ENCODE data around the gene DAPP1.

Gene DAPP1

DNA sequence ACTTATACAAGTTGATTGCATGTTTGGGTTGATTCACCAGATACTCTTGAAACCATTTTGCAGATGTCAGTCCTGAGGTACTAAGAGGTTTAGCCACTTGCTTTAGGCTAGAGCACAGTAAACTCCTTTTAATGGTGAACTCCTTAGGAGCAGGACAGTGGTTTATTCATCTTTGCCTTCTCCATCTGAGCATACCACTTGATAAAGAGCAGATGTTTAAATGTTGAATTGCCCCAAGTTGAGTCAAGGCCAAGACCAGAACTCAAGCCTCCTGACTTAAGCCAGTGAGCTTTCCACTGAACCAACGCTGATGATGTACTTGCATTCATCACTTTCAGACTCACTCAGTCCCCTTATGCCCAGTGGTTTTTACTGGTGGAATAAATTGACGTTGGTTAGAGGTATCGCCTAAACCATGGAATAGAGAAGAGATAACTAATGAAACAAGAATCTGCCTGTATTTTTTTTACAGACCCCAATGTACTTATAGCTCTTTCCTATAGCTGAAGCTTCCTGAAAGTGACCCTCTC is 7.5 kb downstream of the DAPP1 start:
- TF ChIP-seq TCF12 (IDR thresholded peaks at IDR 0.05; ENCODE audit: low read depth): no peak
- no peak for TF ChIP-seq EGR1 (IDR thresholded peaks at IDR 0.05)
- TF ChIP-seq, protein P1, sequence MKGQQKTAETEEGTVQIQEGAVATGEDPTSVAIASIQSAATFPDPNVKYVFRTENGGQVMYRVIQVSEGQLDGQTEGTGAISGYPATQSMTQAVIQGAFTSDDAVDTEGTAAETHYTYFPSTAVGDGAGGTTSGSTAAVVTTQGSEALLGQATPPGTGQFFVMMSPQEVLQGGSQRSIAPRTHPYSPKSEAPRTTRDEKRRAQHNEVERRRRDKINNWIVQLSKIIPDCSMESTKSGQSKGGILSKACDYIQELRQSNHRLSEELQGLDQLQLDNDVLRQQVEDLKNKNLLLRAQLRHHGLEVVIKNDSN (IDR thresholded peaks at IDR 0.05): no peak
- no peak for TF ChIP-seq CEBPB (IDR thresholded peaks at IDR 0.05)
- TF ChIP-seq EP300 (IDR thresholded peaks at IDR 0.05; ENCODE audit: borderline replicate concordance): no peak
- TF ChIP-seq, protein P2, sequence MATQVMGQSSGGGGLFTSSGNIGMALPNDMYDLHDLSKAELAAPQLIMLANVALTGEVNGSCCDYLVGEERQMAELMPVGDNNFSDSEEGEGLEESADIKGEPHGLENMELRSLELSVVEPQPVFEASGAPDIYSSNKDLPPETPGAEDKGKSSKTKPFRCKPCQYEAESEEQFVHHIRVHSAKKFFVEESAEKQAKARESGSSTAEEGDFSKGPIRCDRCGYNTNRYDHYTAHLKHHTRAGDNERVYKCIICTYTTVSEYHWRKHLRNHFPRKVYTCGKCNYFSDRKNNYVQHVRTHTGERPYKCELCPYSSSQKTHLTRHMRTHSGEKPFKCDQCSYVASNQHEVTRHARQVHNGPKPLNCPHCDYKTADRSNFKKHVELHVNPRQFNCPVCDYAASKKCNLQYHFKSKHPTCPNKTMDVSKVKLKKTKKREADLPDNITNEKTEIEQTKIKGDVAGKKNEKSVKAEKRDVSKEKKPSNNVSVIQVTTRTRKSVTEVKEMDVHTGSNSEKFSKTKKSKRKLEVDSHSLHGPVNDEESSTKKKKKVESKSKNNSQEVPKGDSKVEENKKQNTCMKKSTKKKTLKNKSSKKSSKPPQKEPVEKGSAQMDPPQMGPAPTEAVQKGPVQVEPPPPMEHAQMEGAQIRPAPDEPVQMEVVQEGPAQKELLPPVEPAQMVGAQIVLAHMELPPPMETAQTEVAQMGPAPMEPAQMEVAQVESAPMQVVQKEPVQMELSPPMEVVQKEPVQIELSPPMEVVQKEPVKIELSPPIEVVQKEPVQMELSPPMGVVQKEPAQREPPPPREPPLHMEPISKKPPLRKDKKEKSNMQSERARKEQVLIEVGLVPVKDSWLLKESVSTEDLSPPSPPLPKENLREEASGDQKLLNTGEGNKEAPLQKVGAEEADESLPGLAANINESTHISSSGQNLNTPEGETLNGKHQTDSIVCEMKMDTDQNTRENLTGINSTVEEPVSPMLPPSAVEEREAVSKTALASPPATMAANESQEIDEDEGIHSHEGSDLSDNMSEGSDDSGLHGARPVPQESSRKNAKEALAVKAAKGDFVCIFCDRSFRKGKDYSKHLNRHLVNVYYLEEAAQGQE (IDR thresholded peaks at IDR 0.05; ENCODE audit: low read depth): no peak
- no peak for TF ChIP-seq TAF1 (IDR thresholded peaks at IDR 0.05; ENCODE audit: low read depth)
- TF ChIP-seq NFIC (IDR thresholded peaks at IDR 0.05): no peak
- TF ChIP-seq YY1 (IDR thresholded peaks at IDR 0.05; ENCODE audit: low read depth): no peak
- no peak for TF ChIP-seq ZBTB7A (IDR thresholded peaks at IDR 0.05; ENCODE audit: low read depth)
- TF ChIP-seq FOXM1 (IDR thresholded peaks at IDR 0.05; ENCODE audit: borderline replicate concordance, low read depth): no peak

DNA sequence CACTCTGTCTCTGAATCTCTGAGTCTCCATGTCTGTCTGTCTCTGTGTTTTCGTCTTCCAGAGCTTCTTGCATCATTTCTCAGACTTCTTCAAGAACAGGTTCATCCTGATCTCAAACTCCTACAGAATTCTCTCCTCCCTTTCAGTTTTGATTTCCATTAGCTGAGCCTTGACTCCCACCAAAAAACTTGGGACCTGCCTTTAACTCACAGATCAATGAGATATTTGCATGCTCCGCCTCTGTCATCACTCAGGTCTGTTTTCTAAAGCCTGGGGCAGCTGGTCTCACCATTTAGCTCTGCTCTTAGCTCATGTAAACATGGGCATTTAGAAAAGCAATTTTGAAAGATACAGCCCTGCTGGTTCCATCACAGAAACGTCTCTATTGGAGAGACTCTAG is 8.6 kb downstream of the DAPP1 start:
- no peak for TF ChIP-seq RAD21 (IDR thresholded peaks at IDR 0.05; ENCODE audit: low read depth)
- TF ChIP-seq CEBPB (IDR thresholded peaks at IDR 0.05): no peak
- TF ChIP-seq, protein P3, sequence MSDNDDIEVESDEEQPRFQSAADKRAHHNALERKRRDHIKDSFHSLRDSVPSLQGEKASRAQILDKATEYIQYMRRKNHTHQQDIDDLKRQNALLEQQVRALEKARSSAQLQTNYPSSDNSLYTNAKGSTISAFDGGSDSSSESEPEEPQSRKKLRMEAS (IDR thresholded peaks at IDR 0.05): no peak
- no peak for TF ChIP-seq EP300 (IDR thresholded peaks at IDR 0.05; ENCODE audit: borderline replicate concordance)
- no peak for TF ChIP-seq NFIC (IDR thresholded peaks at IDR 0.05)
- TF ChIP-seq TAF1 (IDR thresholded peaks at IDR 0.05; ENCODE audit: low read depth): no peak
- TF ChIP-seq, protein P2 (IDR thresholded peaks at IDR 0.05; ENCODE audit: low read depth): no peak
- TF ChIP-seq FOXM1 (IDR thresholded peaks at IDR 0.05; ENCODE audit: borderline replicate concordance, low read depth): no peak
- TF ChIP-seq TCF12 (IDR thresholded peaks at IDR 0.05; ENCODE audit: low read depth): no peak
- no peak for TF ChIP-seq ZBTB7A (IDR thresholded peaks at IDR 0.05; ENCODE audit: low read depth)
- no peak for TF ChIP-seq TEAD4 (IDR thresholded peaks at IDR 0.05)

DNA sequence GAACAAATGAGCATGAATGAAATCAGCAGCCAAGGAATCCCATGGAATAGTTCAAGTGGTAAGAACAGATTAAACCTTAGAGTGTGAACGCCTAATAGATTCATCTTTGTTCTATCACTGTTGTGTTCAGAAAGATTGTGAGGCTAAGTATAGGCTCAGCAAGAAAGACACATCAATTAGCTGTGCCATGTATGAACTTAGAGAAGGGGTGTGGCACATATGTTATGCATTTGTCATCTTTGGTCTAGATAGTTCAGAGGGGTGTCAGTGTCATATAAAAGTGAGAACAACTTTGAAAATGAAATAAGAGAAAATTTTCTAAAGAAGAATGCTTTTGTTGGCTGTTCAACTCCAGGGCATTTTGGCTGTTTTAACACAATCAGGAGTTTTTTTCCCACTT is 9.4 kb downstream of the DAPP1 start:
- no peak for TF ChIP-seq CEBPB (IDR thresholded peaks at IDR 0.05)
- TF ChIP-seq, protein P2 (IDR thresholded peaks at IDR 0.05; ENCODE audit: low read depth): no peak
- TF ChIP-seq ZBTB7A (IDR thresholded peaks at IDR 0.05; ENCODE audit: low read depth): no peak
- TF ChIP-seq FOXM1 (IDR thresholded peaks at IDR 0.05; ENCODE audit: borderline replicate concordance, low read depth): no peak
- TF ChIP-seq TAF1 (IDR thresholded peaks at IDR 0.05; ENCODE audit: low read depth): no peak
- no peak for TF ChIP-seq EP300 (IDR thresholded peaks at IDR 0.05; ENCODE audit: borderline replicate concordance)
- TF ChIP-seq TCF12 (IDR thresholded peaks at IDR 0.05; ENCODE audit: low read depth): no peak
- no peak for TF ChIP-seq NFIC (IDR thresholded peaks at IDR 0.05)
- TF ChIP-seq, protein P1 (IDR thresholded peaks at IDR 0.05): no peak

DNA sequence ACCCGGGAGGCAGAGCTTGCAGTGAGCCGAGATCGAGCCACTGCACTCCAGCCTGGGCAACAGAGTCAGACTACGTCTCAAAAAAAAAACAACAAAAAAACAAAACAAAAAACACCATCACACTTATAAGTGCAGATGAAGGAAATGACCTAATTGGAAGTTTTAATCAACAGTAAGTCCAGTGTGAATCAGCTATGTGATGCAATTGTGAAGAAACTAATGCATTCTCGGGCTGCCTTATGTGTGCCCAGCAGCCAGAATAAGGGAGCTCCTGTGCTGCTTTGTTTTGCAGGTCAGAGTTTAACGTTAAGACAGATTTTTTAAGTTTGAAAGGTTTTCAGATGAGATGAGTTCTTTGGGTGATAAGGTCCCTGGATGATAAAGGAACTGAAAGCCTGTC is 10.8 kb downstream of the DAPP1 start:
- TF ChIP-seq ZBTB7A (IDR thresholded peaks at IDR 0.05; ENCODE audit: low read depth): no peak
- no peak for TF ChIP-seq TEAD4 (IDR thresholded peaks at IDR 0.05)
- no peak for TF ChIP-seq EGR1 (IDR thresholded peaks at IDR 0.05)
- TF ChIP-seq CEBPB (IDR thresholded peaks at IDR 0.05): no peak
- TF ChIP-seq EP300 (IDR thresholded peaks at IDR 0.05; ENCODE audit: borderline replicate concordance): no peak
- no peak for TF ChIP-seq FOXM1 (IDR thresholded peaks at IDR 0.05; ENCODE audit: borderline replicate concordance, low read depth)
- no peak for TF ChIP-seq NFIC (IDR thresholded peaks at IDR 0.05)
- TF ChIP-seq CREB1 (IDR thresholded peaks at IDR 0.05; ENCODE audit: low read depth): no peak
- no peak for TF ChIP-seq TCF12 (IDR thresholded peaks at IDR 0.05; ENCODE audit: low read depth)
- TF ChIP-seq RAD21 (IDR thresholded peaks at IDR 0.05; ENCODE audit: low read depth): no peak
- TF ChIP-seq, protein P1 (IDR thresholded peaks at IDR 0.05): no peak
- TF ChIP-seq, protein P3 (IDR thresholded peaks at IDR 0.05): no peak
- TF ChIP-seq YY1 (IDR thresholded peaks at IDR 0.05; ENCODE audit: low read depth): no peak
- TF ChIP-seq, protein P2 (IDR thresholded peaks at IDR 0.05; ENCODE audit: low read depth): no peak
- no peak for TF ChIP-seq TAF1 (IDR thresholded peaks at IDR 0.05; ENCODE audit: low read depth)
